ENCODE results near the gene DYNLRB1.

The DYNLRB1 gene

DNA sequence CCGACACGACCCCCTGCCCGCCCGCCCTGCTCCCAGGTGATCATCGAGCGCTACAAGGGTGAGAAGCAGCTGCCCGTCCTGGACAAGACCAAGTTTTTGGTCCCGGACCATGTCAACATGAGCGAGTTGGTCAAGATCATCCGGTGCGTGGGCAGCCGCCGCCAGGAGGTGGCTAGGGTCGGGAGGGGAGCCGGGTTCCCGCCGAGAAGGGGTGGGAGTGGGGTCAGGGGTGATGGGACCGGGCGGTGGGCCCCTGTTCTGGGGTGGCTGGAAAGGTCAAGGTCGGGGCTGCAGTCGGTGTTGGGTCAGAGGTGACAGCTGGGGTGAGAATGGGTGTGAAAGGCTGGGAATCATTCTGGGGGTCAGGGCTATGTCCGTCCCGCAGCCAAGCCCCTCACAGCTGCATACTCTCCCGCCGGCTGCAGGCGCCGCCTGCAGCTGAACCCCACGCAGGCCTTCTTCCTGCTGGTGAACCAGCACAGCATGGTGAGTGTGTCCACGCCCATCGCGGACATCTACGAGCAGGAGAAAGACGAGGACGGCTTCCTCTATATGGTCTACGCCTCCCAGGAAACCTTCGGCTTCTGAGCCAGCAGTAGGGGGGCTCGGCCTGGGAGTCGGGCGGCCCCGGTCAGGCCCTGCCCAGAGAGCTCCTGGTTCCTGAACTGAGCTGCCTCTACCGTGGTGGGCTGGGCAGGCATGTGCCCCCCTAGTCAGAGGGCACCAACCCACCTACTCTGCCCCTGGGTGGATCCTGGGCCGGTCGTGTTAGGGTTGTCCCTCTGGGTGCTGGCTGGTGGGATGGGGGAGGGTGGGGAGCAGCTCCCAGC lies 43.3 kb downstream of the DYNLRB1 start:
- H3K9me3 Mint-ChIP-seq: no peaks in the 10 kb centered on the region
- no peaks in the 10 kb centered on the region for H3K27me3 Mint-ChIP-seq
- H3K36me3 Mint-ChIP-seq (ENCODE audit: insufficient read depth): peaks cover 24% of the 10 kb centered on the region
- ATAC-seq (replicated peaks): no peak
- H3K4me1 Mint-ChIP-seq (ENCODE audit: low read depth in 2 of 2): peaks cover 8 to 12% of the 10 kb centered on the region in 2 donors
- peak overlapping the region; percentile 41 to 87 for H3K27ac Mint-ChIP-seq
- H3K4me3 Mint-ChIP-seq: peak overlapping the region; percentile 66 to 72
- peak in 1 of 3 experiments; percentile 22 for DNase-seq

DNA sequence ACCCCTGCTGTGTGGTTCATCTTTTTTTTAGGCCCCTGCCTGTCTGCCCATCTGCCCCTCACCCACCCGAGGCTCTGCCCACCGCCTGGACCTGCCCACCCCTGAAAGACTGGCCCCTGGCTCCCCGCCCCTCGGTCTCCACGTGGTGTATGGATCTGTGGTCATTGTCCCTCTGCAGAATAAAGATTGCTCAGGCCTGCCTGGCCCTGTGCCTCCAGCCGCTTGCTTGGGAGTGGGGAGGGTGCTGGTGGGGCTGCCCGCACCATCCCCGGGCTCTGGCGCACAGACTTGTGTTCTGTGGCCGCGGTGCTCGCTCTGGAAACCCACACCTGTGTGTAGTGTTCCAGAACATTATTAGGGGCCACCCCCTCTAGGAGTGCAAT lies 43.9 kb downstream of the DYNLRB1 start:
- peaks cover 8 to 13% of the 10 kb centered on the region in 2 donors for H3K4me1 Mint-ChIP-seq (ENCODE audit: low read depth in 2 of 2)
- no peaks in the 10 kb centered on the region for H3K27me3 Mint-ChIP-seq
- H3K9me3 Mint-ChIP-seq: no peaks in the 10 kb centered on the region
- peaks cover 24% of the 10 kb centered on the region for H3K36me3 Mint-ChIP-seq (ENCODE audit: insufficient read depth)
- H3K4me3 Mint-ChIP-seq: peak overlapping the region; percentile 67 to 70
- no peak for DNase-seq
- peak overlapping the region; percentile 41 to 87 for H3K27ac Mint-ChIP-seq
- no peak for ATAC-seq (replicated peaks)

DNA sequence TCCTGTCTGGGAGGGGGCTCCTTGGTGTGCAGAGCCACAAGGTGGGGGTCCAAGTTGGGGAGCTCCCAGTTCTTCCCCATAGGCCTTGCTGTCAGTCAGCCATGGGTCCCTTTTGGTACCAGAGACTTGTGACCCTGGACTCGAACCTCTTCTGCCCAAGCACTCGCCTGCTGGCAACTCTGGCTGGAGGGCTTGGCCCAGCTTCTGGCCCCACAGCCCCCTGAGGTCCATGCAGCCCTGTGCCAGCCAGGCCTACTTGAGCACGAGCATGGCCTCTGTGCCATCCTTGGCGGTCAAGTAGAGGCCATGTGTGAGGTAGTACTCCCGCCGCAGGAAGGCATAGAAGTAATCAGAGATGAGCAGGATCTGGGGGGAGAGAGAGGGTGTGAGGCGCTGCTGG lies 44.4 kb downstream of the DYNLRB1 start:
- H3K27ac Mint-ChIP-seq: peak overlapping the region; percentile 41 to 87
- peak in 1 of 3 experiments; percentile 9 for DNase-seq
- ATAC-seq (replicated peaks): no peak

DNA sequence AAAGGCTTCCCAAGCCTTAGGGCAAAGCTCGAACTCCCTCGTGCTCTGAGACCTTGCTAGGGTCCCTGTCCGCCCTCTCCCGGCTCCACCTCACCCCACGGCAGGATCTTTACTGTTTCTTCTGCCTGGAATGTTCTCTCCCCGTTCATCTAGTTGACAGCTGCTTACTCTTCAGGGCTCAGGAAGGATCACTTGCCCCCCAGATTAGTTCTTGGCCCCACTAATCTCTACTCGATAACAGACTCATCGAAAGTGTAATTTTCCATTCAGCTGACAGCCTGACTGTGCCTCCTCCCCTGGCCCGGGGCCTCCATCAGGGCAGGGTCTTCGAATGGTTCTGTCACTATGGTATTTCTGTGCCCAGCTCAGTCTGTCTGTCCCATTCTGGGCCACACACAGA lies 45.4 kb downstream of the DYNLRB1 start:
- H3K9me3 Mint-ChIP-seq: no peaks in the 10 kb centered on the region
- H3K4me1 Mint-ChIP-seq (ENCODE audit: low read depth in 2 of 2): peaks cover 8 to 13% of the 10 kb centered on the region in 2 donors
- no peaks in the 10 kb centered on the region for H3K27me3 Mint-ChIP-seq
- peak overlapping the region; percentile 41 to 87 for H3K27ac Mint-ChIP-seq
- peaks cover 27% of the 10 kb centered on the region for H3K36me3 Mint-ChIP-seq (ENCODE audit: insufficient read depth)
- no peak for ATAC-seq (replicated peaks)
- H3K4me3 Mint-ChIP-seq: no peak overlapping the region
- DNase-seq: no peak

More for the DNA sequence above, 44.4 kb downstream of the DYNLRB1 start:
- H3K36me3 Mint-ChIP-seq (ENCODE audit: insufficient read depth): peaks cover 25% of the 10 kb centered on the region
- H3K27me3 Mint-ChIP-seq: no peaks in the 10 kb centered on the region
- no peaks in the 10 kb centered on the region for H3K9me3 Mint-ChIP-seq
- peak overlapping the region in 1 of 2 donors; percentile 70 for H3K4me3 Mint-ChIP-seq
- peaks cover 8 to 13% of the 10 kb centered on the region in 2 donors for H3K4me1 Mint-ChIP-seq (ENCODE audit: low read depth in 2 of 2)

DNA sequence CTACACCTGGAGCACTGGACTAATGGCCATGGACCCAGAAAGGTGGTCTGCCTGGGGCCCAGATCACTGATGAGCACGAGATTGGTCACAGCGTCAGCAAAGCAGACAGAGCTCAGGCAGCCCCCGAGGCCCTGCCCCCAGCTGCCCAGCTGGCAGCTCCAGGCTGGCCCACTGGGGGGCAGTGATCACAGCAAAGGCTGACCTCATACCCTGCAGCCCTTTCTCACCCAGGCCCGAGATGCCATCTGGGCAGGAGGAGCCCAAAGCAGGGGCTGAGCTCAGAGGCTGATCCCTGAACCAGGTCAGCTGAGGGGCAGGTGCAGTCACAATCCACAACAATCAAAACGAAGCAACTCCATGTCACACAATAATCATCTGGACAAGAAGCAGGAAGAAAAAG lies 46.4 kb downstream of the DYNLRB1 start:
- ATAC-seq (replicated peaks): no peak
- peak overlapping the region in 1 of 2 donors; percentile 41 for H3K27ac Mint-ChIP-seq
- no peak overlapping the region for H3K4me3 Mint-ChIP-seq
- H3K9me3 Mint-ChIP-seq: no peaks in the 10 kb centered on the region
- peaks cover 27% of the 10 kb centered on the region for H3K36me3 Mint-ChIP-seq (ENCODE audit: insufficient read depth)
- no peaks in the 10 kb centered on the region for H3K27me3 Mint-ChIP-seq
- peaks cover 8 to 10% of the 10 kb centered on the region in 2 donors for H3K4me1 Mint-ChIP-seq (ENCODE audit: low read depth in 2 of 2)
- no peak for DNase-seq

DNA sequence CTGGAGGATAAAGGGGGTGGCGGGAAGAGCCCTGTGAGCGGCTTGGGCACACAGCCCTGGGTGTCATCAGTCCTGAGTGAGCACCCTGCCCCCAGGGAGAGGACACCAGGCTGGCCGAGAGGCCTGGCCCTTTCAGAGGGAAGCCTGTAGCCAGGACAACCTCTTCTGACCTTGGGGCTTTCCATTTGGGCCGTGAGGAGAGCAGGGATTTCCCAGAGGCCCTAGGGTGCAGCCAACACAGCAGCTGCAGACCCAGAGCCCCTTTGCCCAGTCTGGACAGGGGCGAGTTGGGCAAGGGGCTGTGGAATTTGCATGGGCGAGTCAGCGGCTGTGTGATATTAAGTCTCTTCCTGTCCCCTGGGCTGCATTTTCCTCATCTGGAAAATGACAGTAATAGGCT lies 48.6 kb downstream of the DYNLRB1 start:
- no peaks in the 10 kb centered on the region for H3K27me3 Mint-ChIP-seq
- H3K4me3 Mint-ChIP-seq: no peak overlapping the region
- peaks cover 0 to 4% of the 10 kb centered on the region in 2 donors for H3K4me1 Mint-ChIP-seq (ENCODE audit: low read depth in 2 of 2)
- ATAC-seq (replicated peaks) (no peak), DNase-seq (no peak)
- no peak overlapping the region for H3K27ac Mint-ChIP-seq
- H3K36me3 Mint-ChIP-seq (ENCODE audit: insufficient read depth): peaks cover 13% of the 10 kb centered on the region
- no peaks in the 10 kb centered on the region for H3K9me3 Mint-ChIP-seq

DNA sequence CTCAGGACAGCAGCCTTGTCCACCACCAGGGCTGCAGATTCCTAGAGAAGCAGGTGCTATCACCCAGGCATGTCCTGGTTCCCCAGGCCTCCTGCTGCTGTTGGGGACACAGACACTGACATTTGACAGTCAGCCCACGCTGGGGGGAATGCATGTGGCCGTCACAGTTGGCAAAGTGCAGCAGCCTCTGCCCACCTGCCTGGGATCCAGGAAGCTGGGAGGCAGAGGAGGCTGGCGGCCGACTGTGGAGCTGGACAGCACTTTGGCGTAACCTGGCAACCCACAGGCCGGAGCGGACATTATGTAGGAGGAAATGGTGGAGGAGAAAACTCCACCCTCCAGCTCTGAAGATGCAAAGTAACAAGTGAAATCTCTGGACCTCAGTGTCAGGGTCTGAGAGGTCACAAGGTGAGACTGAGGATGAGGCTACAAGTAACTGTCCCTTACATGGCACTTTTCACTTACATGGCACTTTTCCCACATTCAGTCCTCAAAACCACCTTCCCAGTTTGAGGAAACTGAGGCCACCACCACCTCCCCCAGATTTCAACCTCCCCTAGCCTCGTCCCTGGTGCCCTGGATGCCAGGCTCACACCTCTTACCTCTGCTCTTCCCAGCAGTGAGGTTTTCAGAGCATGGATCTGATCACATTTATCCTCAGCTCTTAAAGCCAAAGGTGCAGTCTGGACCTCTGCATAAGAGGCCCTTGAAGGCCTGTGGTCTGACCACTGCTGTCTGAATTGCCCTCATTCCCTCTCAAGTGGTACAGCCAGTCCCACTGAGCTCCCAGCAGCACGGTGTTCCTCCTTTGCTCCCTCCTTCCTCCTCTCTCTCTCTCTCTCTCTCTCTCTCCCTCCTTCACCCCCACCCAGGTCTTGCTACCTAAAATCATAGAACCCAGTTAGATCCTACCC lies 51.0 kb downstream of the DYNLRB1 start:
- no peak overlapping the region for H3K4me3 Mint-ChIP-seq
- no peaks in the 10 kb centered on the region for H3K9me3 Mint-ChIP-seq

DNA sequence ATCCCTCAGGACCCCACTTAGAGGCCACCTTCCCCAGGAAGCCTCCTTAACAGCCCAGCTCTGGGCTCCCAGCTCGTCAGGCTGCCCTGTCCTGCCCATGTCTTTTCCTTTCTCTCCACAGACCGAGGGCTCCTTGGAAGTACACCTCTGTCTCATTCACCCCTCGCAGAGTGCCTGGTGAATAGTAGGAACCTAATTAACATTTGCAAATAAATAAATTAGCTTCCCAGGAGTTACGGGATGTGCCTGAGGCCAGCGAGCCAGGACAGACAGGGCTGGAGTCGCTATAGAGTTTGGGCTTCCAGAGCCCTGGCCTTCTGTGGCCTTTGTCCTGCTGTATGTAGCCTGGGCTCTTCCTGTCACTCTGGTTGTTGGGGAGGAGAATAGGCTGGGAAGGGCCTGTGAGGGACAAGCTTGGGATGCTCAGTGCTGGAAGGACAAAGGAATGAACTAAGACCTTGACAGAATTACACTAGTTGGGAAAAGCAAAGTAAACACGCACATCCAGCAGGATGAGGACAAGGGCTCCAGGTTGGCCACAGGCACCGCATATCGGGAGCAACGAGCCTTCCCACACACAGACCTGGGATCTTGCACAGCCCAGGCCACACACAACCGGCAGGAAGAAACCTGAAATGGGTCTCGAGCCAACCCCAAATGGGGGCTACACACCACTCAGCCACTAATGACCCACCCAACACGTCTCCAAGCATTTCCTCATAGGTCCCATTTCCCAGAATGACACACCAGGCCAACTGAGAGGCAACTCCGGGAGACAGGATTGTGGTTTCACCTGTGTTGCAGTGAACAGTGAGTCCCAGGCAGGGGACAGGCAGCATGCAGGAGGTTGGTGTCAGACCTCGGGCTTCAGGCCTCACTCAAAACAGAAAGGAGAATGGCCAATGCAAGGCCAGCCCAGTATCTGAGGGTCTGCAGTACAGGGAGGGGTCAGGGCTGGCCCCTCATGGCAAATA lies 52.0 kb downstream of the DYNLRB1 start:
- ATAC-seq (replicated peaks): no peak
- Mint-ChIP-seq H3K4me1 (ENCODE audit: low read depth in 2 of 2) (peaks cover 5 to 8% of the 10 kb centered on the region in 2 donors), H3K9me3 (no peaks in the 10 kb centered on the region), H3K27ac (peak overlapping the region; percentile 45 to 88), H3K36me3 (ENCODE audit: insufficient read depth) (peaks cover 12% of the 10 kb centered on the region), H3K27me3 (no peaks in the 10 kb centered on the region), H3K4me3 (no peak overlapping the region)
- no peak for DNase-seq

More for the DNA sequence above, 51.0 kb downstream of the DYNLRB1 start:
- Mint-ChIP-seq H3K36me3 (ENCODE audit: insufficient read depth) (peaks cover 9% of the 10 kb centered on the region), H3K4me1 (ENCODE audit: low read depth in 2 of 2) (peaks cover 5 to 8% of the 10 kb centered on the region in 2 donors), H3K27ac (peak overlapping the region; percentile 45 to 88), H3K27me3 (no peaks in the 10 kb centered on the region)
- DNase-seq (no peak), ATAC-seq (replicated peaks) (no peak)

DNA sequence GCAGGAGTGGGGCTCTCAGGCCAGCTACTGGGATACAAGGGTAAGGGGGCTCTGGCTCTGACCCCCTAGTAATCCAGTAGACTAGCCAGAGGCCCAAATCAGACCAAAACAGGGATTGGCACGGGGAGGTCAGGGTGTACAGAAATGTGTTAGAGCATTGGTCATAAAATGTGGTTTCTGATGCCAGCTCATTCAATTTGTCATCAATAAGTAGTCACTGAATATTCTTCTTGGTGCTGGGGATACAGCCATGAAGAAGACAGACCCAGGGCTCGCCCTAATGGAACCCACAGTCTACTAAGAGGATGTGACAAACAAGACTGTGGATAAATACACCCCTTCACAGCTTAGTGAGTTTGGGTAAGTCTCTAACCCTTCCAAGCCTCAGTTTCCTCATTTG lies 53.4 kb downstream of the DYNLRB1 start:
- H3K4me3 Mint-ChIP-seq: no peak overlapping the region
- H3K27ac Mint-ChIP-seq: peak overlapping the region in 1 of 2 donors; percentile 18
- no peaks in the 10 kb centered on the region for H3K9me3 Mint-ChIP-seq
- no peak for ATAC-seq (replicated peaks)
- no peak for DNase-seq
- peaks cover 4 to 8% of the 10 kb centered on the region in 2 donors for H3K4me1 Mint-ChIP-seq (ENCODE audit: low read depth in 2 of 2)
- H3K27me3 Mint-ChIP-seq: no peaks in the 10 kb centered on the region
- H3K36me3 Mint-ChIP-seq (ENCODE audit: insufficient read depth): peaks cover 19% of the 10 kb centered on the region

DNA sequence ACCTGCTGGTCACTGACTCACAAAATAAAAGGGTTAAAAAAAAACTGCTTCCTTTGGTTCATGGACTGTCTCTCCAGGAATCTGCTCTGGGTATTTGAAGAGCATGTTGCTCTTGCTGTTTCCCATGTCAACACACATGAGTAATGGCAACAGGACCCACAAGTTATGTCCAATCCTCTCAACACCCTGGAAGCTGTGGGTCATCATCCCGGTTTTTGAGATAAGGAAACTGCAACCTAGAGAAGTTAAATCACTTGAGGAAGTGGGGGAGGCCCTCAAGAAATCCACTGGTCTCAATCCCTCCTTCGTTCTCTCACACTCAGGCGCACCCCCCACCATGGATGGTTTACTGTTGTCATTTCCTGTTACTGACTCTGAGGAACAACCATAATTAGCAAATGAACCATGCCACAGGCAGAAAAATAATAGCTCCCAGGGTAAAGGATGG lies 54.7 kb downstream of the DYNLRB1 start:
- Mint-ChIP-seq H3K4me1 (ENCODE audit: low read depth in 2 of 2) (peaks cover 4 to 8% of the 10 kb centered on the region in 2 donors), H3K4me3 (no peak overlapping the region), H3K36me3 (ENCODE audit: insufficient read depth) (peaks cover 18% of the 10 kb centered on the region), H3K27ac (peak overlapping the region; percentile 70 to 84), H3K27me3 (no peaks in the 10 kb centered on the region), H3K9me3 (no peaks in the 10 kb centered on the region)
- DNase-seq: no peak
- no peak for ATAC-seq (replicated peaks)

DNA sequence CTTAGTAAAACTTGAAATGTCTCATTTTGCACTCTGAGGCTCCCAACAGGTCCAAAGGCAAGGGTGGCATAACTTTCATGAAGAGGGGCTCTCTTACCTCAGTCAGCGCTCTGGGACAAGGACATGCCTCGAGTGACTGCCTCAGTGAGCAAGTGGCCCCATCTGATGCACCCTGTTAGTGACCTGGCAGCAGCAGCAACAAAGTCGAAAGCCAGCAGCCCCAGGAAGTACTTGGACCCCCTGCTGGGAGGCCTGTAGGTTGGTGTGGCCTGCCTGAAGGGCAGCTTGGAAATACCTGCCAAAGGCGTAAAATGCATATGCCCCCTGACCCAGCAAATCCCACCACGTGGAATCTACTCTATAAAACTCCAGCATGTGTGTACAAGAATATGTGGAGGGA lies 55.5 kb downstream of the DYNLRB1 start:
- Mint-ChIP-seq H3K4me3 (no peak overlapping the region), H3K27me3 (no peaks in the 10 kb centered on the region), H3K9me3 (no peaks in the 10 kb centered on the region), H3K4me1 (ENCODE audit: low read depth in 2 of 2) (peaks cover 4 to 8% of the 10 kb centered on the region in 2 donors), H3K27ac (peak overlapping the region in 1 of 2 donors; percentile 84), H3K36me3 (ENCODE audit: insufficient read depth) (peaks cover 18% of the 10 kb centered on the region)
- no peak for ATAC-seq (replicated peaks)
- no peak for DNase-seq

DNA sequence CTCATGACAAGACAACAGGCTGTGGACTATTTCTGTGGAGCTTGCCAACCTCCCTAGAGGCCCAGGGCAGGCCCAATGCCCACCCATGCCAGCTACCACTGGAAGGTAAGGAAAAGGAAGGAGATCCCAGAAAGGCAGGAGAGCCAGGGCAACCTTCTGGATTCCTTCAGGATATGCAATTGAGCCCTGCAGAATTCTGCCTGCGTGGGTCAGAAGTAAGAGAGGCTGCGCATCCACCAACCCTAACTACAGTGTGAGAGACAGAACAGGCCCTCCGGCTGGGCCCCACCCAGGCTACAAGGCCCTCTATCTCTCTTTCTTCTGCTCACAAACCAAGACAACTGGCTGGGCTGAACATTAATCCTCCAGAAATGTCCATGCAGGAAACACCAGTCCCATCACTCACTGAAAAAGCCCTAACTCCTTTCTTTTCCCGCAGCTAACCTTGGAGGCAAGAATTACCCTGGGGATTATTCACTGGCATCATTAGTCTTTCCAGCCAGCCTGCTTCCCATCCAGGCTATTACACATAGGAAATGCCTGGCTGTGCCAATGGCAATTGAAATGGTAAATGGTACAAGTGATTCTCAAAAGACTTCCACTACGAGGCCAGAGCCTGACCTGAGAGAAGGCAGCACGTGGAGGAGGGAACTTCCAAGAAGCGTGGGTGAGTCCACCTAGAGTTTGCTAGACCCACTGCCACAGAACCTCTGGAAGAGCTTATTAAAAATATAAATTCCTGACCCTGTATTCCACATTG lies 57.5 kb downstream of the DYNLRB1 start:
- H3K9me3 Mint-ChIP-seq: no peaks in the 10 kb centered on the region
- peaks cover 18% of the 10 kb centered on the region for H3K36me3 Mint-ChIP-seq (ENCODE audit: insufficient read depth)
- ATAC-seq (replicated peaks): no peak
- DNase-seq: no peak
- H3K27me3 Mint-ChIP-seq: no peaks in the 10 kb centered on the region
- no peak overlapping the region for H3K4me3 Mint-ChIP-seq
- peaks cover 4 to 8% of the 10 kb centered on the region in 2 donors for H3K4me1 Mint-ChIP-seq (ENCODE audit: low read depth in 2 of 2)
- no peak overlapping the region for H3K27ac Mint-ChIP-seq

Data from effector memory CD8-positive, alpha-beta T cell (primary cell).